ENCODE data around the gene IPCEF1. TPM values are rescaled to one million over a fixed set of nuclear protein-coding genes. Genes with fewer than 3 reads are reported as not detected.

Gene IPCEF1
- total RNA-seq, 1 donor from 2014 or later, result 2.0 TPM

DNA sequence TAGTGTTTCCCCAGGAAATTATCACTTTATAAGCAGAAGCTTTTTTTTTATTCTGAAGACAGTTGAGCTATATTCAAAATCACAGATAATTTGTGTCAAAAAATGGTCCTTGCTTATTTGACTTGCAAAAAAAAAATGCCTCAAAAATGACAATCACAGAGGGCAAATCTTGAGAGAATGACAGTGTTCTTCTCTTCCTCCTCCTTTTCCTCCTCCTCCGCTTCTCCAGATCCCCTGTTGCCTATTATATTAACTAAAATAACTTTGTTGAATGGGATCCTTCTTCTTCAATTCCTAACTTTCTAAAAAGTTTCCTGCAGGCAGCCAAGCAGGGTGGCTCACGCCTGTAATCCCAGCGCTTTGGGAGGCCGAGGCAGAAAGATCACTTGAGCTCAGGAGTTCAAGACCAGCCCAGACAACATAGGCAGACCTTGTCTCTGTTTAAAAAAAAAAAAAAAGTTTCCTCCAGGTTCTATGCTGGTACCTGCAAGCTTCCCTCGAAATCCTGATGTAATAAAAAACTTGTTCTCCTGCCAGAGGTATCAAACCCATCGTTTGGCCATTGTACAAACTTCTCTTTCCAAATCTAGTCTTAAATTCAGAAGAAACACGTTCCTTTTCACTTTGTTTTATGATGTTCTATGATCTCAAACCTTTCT is 128.6 kb downstream of the IPCEF1 start:
- Histone ChIP-seq H3K36me3 (no peaks in the 10 kb centered on the region), H3K4me3 (no peak overlapping the region), H3K4me1 (no peaks in the 10 kb centered on the region), H3K27me3 (no peaks in the 10 kb centered on the region), H3K27ac (no peak overlapping the region), H3K9me3 (no peaks in the 10 kb centered on the region)
- intact Hi-C loops (cut with DNase I), result no loop called here
- TF ChIP-seq POLR2A (IDR thresholded peaks at IDR 0.05) (no peak), POLR2AphosphoS5 (IDR thresholded peaks at IDR 0.05; ENCODE audit: insufficient read depth in 1 of 2, low read depth in 1 of 2) (no peak)
- TF ChIP-seq, protein P1, sequence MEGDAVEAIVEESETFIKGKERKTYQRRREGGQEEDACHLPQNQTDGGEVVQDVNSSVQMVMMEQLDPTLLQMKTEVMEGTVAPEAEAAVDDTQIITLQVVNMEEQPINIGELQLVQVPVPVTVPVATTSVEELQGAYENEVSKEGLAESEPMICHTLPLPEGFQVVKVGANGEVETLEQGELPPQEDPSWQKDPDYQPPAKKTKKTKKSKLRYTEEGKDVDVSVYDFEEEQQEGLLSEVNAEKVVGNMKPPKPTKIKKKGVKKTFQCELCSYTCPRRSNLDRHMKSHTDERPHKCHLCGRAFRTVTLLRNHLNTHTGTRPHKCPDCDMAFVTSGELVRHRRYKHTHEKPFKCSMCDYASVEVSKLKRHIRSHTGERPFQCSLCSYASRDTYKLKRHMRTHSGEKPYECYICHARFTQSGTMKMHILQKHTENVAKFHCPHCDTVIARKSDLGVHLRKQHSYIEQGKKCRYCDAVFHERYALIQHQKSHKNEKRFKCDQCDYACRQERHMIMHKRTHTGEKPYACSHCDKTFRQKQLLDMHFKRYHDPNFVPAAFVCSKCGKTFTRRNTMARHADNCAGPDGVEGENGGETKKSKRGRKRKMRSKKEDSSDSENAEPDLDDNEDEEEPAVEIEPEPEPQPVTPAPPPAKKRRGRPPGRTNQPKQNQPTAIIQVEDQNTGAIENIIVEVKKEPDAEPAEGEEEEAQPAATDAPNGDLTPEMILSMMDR (IDR thresholded peaks at IDR 0.05), result no peak
- DNase-seq (ENCODE audit: extremely low spot score in 2 of 2), result no peak

DNA sequence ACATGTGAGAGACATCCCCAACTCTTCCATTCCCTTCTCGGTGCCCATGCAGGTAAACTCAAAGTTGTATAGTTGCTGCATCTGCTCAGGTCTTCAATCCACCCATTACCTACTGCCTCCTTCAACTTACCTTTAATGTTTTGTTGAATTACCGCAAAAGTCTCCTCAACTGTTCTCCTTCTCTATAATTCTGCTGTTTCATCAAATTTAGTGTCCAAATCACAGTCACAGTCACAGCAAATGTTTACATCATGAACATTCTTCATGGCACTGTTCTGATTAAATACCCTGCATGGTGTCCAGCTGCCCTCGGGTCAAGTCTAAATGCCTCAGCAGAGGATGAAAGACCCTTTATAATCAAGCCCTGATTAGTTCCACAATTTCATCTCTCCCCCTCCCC is 130.1 kb downstream of the IPCEF1 start:
- Histone ChIP-seq H3K27me3 (no peaks in the 10 kb centered on the region), H3K9me3 (no peaks in the 10 kb centered on the region), H3K36me3 (no peaks in the 10 kb centered on the region), H3K4me3 (no peak overlapping the region), H3K27ac (no peak overlapping the region), H3K4me1 (no peaks in the 10 kb centered on the region)
- intact Hi-C loops (cut with DNase I), result no loop called here
- no peak for DNase-seq (ENCODE audit: extremely low spot score in 2 of 2)
- TF ChIP-seq, protein P1 (IDR thresholded peaks at IDR 0.05), result no peak
- TF ChIP-seq POLR2AphosphoS5 (IDR thresholded peaks at IDR 0.05; ENCODE audit: insufficient read depth in 1 of 2, low read depth in 1 of 2), result no peak

DNA sequence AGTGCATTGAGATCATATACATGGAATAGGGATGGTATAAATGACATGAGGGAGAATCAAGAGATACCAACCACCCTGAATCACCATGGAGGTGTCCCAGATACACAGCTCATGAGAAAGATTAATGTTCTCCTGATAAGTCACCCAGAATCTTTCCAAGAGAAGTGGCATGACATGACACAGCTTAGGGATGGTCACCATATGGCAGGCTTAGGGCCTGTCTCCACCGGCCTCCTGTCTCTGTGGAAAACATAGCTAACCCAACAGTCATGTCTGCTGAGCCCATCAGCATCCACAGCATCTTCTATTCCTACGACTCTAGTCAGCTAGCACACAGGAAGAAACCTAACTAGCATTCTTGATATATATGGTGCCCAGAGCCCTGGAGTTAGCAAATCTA is 133.3 kb downstream of the IPCEF1 start:
- intact Hi-C loops (cut with DNase I), result no loop called here
- Histone ChIP-seq H3K27me3 (no peaks in the 10 kb centered on the region), H3K9me3 (no peaks in the 10 kb centered on the region), H3K4me1 (no peaks in the 10 kb centered on the region), H3K4me3 (no peak overlapping the region), H3K27ac (no peak overlapping the region), H3K36me3 (no peaks in the 10 kb centered on the region)
- DNase-seq (ENCODE audit: extremely low spot score in 2 of 2), result no peak
- TF ChIP-seq, protein P1 (IDR thresholded peaks at IDR 0.05), result no peak
- TF ChIP-seq POLR2A (IDR thresholded peaks at IDR 0.05) (no peak), POLR2AphosphoS5 (IDR thresholded peaks at IDR 0.05; ENCODE audit: insufficient read depth in 1 of 2, low read depth in 1 of 2) (no peak)

DNA sequence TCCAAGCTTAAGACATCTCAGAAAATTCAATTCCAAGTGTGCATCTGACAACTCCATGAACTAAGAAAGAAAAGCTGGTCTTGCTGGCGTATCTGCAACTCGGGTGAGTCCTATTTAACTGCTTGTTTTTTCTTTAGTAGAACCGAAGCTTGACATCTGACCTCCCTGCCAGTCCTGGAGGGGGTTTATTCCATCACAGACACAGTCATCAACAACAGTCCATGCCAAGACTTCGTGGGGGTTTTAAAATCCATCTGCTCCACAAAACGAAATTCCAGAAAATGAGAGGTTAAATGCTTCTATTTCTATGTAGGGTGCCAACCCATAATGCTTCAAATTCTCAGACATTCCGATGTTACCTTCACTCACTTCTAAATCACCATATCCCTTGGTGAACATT is 133.9 kb downstream of the IPCEF1 start:
- TF ChIP-seq POLR2AphosphoS5 (IDR thresholded peaks at IDR 0.05; ENCODE audit: insufficient read depth in 1 of 2, low read depth in 1 of 2) (no peak), POLR2A (IDR thresholded peaks at IDR 0.05) (no peak)
- TF ChIP-seq, protein P1 (IDR thresholded peaks at IDR 0.05), result no peak
- Histone ChIP-seq H3K9me3 (no peaks in the 10 kb centered on the region), H3K27ac (no peak overlapping the region), H3K36me3 (no peaks in the 10 kb centered on the region), H3K27me3 (no peaks in the 10 kb centered on the region), H3K4me1 (no peaks in the 10 kb centered on the region), H3K4me3 (no peak overlapping the region)
- intact Hi-C loops (cut with DNase I), result no loop called here
- DNase-seq (ENCODE audit: extremely low spot score in 2 of 2), result no peak

DNA sequence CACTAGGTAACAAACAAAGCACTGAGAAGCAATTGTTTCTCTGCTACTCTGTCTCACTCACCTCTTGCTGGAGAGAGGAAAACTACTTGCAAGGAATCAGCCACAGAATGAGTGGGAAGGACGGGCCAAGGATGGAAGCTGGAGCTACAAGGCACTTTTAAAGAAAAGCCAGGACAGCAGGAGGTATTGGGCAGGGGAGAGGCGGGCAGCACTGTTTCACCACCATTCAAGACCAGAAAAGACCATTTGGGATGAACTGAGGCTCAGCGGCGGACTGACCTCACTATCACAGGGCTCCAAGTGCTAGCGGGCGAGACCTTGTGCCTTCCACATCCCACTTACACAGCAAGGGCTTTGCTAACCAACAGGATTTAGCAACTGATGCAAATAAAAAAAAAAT is 137.4 kb downstream of the IPCEF1 start:
- no peak for TF ChIP-seq POLR2A (IDR thresholded peaks at IDR 0.05)
- TF ChIP-seq, protein P1 (IDR thresholded peaks at IDR 0.05), result no peak
- no peak for TF ChIP-seq POLR2AphosphoS5 (IDR thresholded peaks at IDR 0.05; ENCODE audit: insufficient read depth in 1 of 2, low read depth in 1 of 2)
- no peaks in the 10 kb centered on the region for H3K36me3 ChIP-seq
- no peaks in the 10 kb centered on the region for H3K27me3 ChIP-seq
- H3K27ac ChIP-seq, result no peak overlapping the region
- intact Hi-C loops (cut with DNase I), result no loop called here
- no peak overlapping the region for H3K4me3 ChIP-seq
- no peaks in the 10 kb centered on the region for H3K9me3 ChIP-seq
- H3K4me1 ChIP-seq, result no peaks in the 10 kb centered on the region
- no peak for DNase-seq (ENCODE audit: extremely low spot score in 2 of 2)
